Stimulated activated CD4-positive, alpha-beta T cell treated with anti-CD3 and anti-CD28 coated beads, Interleukin-1b, Interleukin-23, amount 100 ng/mL, for 4 hours (primary cell): ENCODE measurements around the gene CDH13.

ENCODE experiments used
- DNase-seq, 2 donors: peaks; one replicate each; pipeline ENCODE4 v3.0.0-alpha.2; 2020; ENCODE audit warnings: low read depth in 2 of 2

CDH13 gene

DNA sequence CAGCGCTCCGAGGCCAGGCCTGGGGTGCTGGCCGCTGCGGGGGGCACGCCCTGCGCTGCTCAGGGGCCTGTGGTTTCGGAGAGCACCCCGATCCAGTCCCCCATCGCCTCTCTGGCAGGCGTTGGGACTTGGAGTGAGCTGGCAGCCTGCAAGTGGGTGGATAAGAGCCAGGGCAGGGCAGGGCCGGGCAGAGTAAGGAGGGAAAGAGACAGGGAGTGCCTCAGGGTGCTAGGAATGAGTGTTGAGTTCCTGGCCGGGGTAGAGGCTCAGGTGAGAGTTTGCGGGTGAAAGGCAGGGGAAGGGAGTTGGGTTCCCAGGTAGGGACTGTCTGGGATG is 1.3 kb downstream of the CDH13 start:
- no peak for DNase-seq

DNA sequence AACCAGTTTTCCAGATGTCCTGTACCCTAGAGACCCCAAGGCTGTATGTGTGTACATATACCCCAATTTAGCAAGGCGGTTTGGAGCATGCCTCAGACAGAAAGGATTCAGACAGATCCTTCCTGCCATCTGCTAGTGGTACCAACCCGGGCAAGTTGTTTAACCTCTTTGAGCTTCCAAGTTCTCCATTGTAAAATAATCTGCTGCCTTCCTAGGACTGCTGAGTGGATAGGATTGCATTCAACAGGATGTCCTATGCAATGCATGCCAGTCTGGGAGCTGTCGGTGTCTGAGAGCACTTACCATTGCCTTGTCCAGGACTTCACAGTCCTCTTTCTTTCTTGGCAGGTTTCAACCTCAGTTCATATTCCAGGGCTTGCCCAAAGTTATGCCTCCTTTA is 1.9 kb downstream of the CDH13 start:
- no peak for DNase-seq

DNA sequence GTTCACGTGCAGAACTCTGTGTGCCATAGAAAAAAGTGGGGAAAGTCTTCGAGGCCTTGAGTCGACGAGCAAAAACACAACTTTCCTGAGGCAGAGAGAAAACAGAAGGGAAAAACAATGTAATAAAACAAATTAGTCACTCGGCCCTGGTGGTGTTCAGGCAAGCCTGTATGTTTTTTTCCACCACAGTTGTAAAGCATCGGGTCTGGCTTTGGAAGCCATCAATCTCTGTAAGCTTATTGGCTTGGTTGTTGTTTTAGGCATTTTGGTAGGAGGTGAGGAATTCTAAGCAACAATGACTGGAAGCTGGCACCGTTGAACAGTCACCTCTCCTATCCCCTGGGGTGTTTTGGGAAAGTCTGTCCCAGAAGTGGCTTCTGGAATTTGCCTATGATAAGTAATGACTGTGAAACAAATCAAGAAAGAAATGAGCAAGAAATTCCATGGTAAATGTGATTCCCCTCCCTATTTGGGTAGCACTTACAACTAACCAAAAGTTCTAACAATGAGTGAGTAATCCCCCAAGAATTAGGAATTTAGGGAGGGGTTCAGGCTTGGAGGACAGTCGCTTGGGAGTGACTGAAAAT is 2.8 kb downstream of the CDH13 start:
- no peak for DNase-seq

DNA sequence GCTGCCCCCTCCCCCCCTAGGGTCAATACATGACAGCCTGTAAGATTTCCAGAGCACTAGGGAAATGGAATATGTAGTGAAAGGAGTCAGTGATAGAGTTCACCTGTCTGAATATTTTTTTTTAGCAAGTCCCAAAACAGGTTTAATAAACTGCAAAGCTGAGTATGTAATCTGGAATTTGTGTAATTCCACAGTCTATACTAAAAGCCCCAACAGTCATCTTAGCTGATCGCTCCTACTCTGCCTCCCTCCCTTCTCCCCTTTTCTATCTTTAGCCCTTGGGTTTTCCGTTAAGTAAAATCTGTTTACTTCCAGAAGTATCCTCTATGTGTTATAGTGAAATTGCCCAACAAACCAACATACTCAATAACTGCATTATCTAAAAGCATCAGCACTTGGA is 3.5 kb downstream of the CDH13 start:
- DNase-seq = no peak

DNA sequence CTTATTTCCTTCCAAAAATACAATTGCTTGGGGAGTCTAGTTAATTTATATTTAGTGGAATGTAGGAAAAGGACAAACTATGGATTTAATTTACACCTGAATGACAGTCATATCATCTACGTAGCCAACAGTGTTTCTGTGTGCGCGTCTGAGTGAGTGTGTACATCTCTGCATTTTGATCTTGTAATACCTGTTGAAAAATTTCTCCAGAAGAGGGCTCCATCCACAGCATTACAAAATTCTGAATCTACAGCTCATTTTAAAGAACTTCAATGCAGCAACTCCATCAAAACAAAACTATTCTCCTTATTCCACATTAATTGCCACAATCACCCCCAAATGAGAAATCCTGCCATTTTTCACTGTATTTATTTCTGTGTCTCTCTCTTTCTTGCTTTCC is 3.9 kb downstream of the CDH13 start:
- no peak for DNase-seq

DNA sequence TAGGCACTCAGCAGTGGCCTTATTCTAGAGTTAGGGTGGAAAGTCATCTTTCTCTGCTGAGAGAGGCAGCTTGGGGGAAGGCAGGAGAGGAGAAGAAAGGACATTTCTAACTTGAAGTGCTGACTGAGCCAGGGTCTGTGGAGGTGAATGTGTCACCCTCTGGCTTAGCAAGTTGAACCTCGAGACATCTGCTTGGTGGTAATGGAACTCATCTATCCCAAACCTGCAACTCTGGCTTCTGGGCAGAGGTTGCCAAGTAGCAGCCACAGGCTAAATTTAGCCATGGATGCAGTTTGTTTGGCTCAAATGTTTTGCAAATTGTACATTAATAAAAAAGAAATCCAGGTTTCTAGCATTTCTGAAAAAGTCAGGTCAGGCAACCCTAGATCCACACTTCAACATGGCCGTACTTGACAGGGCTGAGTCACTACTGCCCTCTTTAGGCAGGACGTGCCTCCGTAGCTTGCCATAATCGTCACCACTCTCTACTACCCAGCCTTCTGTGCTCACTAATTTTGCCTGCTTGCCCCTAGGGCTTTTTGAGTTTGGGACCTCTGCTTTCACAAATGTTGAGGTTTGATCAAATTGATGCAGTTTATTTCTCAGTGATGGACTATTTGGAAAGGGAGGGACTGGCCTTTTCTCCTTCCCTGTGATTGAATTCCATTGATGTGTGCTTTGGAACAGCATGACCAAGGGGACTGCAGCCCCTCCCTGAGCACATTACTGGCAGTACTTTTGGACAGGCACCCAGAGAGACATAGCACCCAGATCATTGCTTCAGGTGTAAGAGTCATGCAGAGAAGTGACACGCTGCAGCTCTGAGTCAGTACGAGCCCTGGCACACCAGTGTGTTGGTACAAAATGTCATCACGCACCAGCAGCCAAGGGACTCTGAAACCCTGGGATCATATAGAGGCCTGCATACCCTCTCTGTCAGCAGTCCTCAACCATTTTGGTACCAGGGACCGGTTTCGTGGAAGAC is 5.2 kb downstream of the CDH13 start:
- DNase-seq = no peak

DNA sequence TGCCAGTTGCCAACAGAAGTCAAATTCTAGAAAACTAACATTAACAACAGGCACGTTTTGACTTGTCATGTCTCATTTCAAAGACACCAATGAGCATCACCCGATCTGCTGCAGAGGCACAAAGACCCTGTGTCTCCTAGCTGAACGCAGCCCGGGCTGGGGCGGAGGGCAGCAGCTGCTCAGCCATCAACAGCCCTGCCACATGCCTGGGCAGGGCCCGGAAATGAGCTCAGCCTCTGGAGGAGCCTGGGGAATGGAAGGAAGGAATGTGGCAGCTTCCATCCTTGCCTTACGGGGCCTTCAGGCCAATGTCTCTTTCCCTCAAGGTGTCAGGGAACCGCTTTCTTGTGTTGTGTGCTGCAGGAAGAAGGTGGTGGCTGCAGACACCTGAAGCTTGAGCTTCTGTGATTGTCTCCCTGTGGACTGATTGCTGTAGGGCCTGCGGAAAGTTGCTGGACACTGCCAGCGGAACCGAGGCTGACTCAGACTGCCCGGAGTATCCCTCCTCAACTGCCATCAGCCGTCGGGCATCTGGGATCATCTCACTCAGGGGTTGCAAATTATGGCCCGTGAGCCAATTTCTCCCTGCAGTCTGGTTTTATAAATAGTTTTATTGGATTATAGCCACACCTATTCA is 7.3 kb downstream of the CDH13 start:
- no peak for DNase-seq

DNA sequence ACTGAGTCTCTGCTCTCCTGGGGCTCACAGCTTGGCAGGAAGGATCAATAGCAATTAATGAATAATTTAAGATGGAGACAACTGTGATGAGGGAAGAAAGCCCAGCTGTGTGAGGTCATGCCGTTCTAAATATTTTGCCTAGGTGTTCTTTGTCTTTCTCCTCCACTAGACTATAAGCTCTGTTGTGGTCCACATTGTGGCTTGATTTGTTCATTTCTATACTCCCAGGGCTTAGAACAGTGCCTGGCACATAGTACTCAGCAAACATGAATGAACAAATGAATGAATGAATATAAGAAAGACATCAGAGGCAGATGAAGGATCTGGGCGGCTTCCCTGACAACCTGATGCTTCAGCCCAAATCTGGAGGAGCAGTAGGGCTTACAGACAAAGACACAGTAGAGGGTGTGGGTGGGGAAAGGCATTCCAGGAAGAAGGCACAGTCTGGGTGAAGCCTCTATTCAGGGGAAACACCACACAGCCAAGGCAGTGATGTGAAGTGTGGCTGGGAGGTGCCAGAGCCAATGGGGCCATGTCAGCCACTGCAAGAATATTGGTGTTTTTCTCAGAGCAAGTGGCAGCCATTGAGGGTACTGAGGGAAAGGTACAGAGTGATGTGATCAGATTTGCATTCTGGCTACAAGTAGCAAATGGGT is 8.3 kb downstream of the CDH13 start:
- DNase-seq = no peak

DNA sequence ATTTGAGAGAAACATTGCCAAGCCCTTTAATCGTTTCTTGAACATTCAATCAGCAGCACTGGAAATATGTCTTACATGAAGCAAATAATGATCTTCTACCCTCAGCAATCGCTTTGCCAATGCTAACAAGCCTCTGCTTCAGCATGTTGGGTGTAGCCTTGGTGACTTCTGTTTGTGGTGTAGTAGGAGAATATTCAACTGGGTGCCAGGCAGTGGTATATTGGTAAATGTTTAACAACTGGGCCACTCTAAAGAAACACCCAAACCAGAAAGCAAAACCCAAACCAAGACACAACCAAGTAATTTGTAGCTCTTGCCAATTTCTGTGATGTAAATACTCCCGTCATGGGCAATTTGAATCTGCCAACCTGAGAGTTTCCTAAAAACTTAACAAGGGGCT is 9.7 kb downstream of the CDH13 start:
- DNase-seq = no peak

DNA sequence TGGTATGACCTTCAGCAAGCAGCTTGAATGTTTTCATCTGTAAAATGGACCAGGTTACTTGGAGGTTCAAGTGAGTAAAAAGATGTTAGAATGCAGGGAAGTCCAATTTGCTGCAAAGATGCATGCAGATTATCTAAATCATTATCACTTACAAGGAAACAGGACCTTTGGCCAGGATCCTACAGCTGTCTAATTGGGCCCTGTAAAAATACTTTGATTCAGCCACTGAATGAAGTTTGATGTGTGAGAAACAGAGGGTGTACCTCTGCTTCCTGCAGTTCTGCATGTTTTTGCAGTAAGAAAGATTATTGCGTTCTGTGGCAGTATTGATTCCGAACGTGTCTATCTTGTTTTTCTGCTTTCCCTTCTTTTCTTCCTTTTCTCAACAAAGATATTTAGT is 10.2 kb downstream of the CDH13 start:
- no peak for DNase-seq

DNA sequence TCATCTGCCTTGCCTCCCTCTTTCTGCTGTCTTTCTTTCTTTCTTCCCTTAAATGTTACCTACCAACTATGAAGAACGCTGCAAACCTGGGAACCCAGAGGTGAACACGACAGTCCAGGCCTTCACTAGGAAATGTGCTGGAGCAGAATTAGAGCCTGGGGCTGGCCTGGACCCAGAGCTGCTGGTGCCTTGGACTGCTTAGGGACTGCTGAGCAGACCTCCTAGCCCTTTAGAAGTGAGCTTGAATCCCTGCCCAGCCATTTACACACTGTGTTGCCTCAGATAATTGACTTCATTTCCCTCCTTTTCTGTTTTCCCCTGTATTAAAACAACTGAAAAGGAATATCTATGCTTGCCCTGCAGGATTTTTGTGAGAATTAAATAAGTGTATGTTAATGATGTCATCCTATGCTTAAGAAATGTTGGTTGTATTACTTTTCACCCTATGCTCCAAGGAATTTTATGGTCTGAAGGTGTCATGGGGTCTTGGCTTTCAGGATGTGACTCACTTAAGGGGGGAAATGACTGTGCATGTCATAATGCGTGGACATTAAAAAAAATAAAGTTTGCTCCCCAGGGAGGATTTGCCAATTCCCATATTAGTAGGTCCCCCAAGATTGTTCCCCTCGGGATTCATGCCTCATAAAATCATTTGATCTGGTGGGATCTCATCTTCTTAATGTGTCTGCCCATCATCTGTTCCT is 11.5 kb downstream of the CDH13 start:
- no peak for DNase-seq

DNA sequence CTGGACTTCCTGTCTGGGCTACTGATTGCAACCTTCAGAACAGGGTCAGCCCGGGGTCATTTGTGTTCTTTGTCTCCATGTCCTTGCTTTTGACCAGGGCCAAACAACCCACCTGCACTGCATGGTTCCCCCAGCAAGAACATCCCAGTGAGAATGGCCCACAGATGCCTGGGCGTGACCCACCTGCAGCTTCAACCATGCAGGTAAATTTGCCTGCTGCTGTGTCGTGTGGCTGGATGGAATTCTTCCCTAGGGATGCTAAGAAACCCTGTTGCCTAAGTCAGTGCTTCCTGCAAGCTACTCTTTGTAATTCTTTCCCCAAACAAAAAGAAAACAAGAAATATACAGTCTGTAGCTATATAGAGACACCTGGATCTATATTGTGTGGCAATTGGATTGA is 12.5 kb downstream of the CDH13 start:
- DNase-seq = no peak

DNA sequence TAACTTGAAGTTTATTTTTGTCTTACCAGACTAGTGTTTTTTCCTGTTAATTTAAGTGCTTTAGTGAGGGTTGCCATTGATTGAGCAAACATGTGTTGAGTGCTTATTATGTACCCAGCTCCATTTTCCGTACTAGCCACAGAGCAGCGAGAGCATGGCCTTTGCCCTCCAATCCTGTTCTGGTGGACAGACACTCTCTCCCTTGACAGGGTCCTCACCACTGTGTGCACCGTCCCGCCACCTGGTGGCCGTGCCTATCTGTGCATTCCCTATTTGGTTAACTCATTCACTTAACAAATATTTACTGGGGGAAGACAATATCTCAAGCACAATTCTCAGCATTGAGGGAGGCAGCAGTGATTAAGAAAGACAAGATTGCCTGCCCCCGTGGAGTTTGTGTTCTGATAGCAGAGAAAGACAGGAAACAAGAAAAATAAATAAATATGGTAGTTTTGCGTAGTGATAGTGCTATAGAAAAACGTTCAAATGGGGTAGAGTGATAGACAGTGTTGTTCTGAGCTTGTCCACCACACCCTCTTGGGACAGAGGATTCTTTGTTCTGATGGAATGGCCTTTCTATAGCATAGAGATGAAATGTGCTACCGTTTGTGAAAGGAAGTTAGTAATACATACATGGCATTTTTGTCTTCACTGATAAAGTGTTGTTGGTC is 13.0 kb downstream of the CDH13 start:
- DNase-seq = peak in 1 of 2 donors; percentile 42

DNA sequence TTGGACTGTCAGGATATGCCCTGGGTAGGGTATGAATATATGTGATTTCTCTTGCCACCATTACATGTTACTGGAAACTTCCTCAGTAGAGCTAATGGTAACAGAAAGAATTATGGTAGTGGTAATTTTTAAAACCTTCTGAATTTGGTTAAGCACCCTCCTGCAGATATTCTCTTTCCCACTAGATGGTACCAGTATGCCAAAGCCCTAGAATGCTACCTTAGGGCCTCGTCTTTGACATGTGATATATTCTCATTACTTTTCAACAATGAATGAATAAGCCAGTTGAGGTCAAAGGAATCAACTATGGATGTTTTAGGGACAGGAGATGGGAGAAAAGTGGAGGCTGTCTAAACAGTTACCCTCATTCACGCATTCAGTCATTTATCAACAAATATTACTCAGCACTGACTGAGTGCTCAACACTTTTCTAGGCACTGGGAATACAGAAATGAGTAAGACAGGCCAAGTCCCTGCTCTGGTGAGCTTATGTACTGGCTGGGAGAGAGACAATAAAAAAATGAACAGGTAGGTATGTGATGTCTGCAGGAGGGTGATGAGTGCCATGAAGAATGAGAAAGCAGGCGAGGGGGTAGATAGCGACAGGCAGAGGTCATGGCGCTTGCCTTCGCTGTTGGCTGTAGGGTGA is 14.7 kb downstream of the CDH13 start:
- no peak for DNase-seq

DNA sequence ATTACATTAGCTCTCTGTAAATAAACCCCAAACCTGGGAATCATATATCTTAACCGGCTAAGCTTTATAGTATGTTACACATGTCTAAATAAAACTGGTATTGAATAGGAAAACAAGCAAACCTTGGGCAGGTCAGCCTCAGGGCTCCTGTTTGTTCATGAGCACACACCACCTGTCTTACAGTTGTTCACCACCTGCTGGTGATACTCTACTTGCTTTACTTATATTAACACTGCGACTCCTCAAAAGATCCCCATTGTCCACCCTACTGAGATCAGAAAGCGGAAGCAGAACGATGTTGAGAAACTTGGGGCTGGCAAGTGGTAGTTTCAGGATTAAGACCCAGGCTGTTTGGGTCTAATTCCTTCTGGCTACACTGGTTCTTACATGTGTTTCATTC is 16.4 kb downstream of the CDH13 start:
- no peak for DNase-seq

DNA sequence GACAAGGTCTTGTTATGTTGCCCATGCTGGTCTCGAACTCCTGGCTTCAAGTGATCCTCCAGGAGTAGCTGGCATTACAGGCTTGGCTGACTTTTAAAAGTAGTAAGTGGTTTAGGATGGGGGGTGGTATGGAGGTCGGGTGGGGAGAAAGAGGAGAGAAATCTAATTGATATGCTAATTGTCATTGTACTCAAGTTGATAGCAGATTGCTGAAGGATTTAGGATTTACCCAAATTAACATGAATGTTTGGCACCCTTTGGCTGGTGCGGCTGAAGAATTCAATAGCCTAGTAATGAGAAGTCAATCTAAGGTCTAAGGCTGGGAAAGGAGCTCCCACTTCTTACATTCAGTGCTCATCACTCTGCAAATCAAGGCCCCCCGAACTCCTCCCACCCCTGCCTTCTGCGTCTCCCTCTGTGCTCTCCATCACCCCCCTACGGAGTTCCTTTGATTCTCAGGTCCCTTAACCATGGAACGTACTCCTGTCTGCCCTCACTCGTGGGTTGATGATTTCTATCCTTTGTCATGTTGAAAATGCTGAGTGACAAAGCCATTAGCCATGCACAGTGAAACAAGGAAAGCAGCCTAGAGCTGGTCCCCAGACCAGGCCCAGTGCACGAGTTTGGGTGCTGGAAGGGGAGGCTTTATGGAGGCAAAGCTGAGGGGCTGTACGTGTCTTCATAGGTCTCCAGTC is 17.3 kb downstream of the CDH13 start:
- DNase-seq = no peak

DNA sequence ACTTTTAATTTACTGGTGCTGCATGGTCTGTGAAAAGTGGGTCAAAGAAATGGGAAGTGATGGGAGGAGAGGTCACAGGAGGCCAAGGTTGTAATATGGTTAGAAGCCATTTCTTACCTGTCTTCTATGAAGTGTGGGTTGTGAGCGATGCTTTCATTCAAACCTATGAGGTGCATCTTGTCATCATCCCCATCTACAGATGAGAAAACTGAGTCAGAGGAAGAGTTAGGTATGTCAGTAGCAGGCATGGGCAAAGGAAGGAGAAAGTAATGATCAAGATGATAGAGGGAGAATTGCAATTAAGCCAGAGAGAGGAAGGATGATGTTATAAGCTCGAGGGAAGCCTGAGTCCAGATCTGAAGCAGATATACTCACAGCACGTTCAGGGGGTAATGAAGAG is 19.7 kb downstream of the CDH13 start:
- no peak for DNase-seq

DNA sequence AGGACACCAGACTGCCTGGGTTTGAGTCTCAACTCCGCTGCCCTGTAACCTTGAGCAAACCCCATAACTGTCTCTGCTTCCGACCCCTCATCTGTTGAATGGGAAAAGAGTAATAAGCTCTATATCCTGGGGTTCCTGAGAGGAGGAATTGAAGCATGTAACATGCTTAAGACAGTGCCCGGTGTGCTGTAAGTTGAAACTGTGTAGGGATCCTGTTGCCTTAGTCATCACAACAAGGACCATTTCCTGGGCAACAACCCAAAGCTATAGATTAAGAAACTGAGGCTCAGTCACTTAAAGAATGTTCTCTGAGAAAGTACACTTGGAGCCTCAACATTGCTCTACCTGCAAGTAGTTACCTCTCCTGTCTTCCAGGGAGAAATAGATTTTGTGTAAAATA is 23.0 kb downstream of the CDH13 start:
- DNase-seq = no peak

DNA sequence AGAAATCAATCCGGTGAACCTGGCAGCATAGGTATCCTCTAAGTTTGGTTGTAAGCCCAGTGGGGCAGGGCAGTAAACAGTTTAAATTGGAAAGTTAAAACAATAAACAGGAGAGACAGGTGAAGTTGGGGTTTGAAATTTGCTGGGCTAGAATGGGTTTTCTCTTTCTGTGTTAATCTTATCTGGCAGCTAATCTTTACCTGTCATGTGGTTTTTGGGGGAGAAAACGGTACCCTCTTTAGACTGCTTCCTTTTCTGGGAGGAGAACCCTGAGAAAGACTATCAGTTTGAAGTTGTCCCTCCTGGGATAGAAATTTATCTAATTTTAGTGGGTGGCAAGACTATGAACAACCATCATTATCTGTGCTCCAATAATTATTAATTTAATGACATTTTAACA is 24.0 kb downstream of the CDH13 start:
- no peak for DNase-seq

DNA sequence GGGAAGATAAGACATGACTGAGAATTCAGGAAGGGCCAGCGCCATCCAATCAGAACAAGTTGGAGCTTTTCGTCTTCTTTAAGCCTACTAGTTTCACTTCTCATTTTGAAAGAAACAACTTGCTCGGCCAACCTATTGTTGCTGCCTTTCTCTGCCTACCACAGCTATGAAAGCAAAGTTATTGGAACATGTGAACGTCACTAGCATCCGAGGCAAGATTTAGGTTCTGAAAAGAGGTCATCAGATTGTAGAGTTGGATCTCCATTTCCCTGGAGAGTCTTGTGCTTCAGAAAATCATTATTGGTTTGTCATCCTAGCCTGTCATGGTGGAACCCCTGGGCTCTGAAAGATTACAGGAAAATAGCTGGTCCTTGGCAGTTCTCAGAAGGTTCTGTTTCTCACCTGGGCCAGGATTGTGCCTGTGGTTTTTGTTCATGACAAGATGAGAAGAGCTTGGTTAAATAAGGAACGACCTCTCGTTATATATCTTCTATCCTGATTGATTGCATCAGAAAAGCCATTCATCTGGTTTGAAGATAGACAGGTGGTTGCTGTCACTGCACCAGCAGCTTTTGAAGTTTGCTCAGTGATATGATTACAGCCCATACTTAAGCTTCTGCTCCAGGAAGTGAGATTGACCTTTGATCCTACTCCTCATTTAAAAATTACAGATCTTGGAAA is 25.3 kb downstream of the CDH13 start:
- DNase-seq = no peak
